OCI-LY3 (cell line): ENCODE measurements around the gene KCTD2.

Source experiments
- EZH2phosphoT487 ChIP-seq: fragments of 200-600 bp; shearing (Covaris generic); IDR thresholded peaks from 2 replicates; pipeline ENCODE4 v1.6.1; 2018; ENCODE audit warnings: antibody characterized with exemption, mixed run types, low read depth
- TF ChIP-seq, protein P1 (sequence below): fragments of 200-600, 300-600 bp; sonication (generic); IDR thresholded peaks from 2 replicates; pipeline ENCODE4 v1.5.1; 2014; ENCODE audit warnings: antibody characterized with exemption, low read length, low read depth

DNA sequence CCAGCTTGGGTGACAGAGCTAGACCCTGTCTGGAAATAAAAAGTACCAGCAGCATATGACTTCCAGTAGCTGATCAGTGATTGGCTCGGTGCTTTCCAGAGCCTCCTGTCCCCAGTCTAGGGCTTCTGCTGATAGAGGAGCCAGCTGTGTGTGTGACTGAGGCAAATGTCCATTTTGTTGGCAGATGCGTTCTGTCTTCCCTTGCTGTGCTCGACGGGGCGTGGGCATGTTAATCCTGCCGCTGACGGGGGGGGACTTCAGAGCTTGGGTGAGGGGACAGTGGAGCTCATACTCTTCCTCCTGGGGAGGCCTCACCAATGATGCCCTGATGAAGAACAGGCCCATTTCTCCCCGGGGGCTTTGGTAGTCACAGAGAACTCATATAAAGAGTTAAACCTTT lies 14.6 kb downstream of the KCTD2 start:
- TF ChIP-seq, protein P1, sequence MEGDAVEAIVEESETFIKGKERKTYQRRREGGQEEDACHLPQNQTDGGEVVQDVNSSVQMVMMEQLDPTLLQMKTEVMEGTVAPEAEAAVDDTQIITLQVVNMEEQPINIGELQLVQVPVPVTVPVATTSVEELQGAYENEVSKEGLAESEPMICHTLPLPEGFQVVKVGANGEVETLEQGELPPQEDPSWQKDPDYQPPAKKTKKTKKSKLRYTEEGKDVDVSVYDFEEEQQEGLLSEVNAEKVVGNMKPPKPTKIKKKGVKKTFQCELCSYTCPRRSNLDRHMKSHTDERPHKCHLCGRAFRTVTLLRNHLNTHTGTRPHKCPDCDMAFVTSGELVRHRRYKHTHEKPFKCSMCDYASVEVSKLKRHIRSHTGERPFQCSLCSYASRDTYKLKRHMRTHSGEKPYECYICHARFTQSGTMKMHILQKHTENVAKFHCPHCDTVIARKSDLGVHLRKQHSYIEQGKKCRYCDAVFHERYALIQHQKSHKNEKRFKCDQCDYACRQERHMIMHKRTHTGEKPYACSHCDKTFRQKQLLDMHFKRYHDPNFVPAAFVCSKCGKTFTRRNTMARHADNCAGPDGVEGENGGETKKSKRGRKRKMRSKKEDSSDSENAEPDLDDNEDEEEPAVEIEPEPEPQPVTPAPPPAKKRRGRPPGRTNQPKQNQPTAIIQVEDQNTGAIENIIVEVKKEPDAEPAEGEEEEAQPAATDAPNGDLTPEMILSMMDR: no peak
- no peak for TF ChIP-seq EZH2phosphoT487
